ENCODE measurements around the gene GATAD2A. TPM values are rescaled to one million over a fixed set of nuclear protein-coding genes. Genes with fewer than 3 reads are reported as not detected.
A peak's percentile ranks its signal among the peaks of the same experiment; 100 is the strongest.
"Not testable (repeated sequence)": the region's sequence is repeated elsewhere in the genome, so short reads cannot be mapped to it uniquely, and the experiment has no call there.

GATAD2A gene
- total RNA-seq, 1 experiment from 2014 or later, result 80.3 TPM

DNA sequence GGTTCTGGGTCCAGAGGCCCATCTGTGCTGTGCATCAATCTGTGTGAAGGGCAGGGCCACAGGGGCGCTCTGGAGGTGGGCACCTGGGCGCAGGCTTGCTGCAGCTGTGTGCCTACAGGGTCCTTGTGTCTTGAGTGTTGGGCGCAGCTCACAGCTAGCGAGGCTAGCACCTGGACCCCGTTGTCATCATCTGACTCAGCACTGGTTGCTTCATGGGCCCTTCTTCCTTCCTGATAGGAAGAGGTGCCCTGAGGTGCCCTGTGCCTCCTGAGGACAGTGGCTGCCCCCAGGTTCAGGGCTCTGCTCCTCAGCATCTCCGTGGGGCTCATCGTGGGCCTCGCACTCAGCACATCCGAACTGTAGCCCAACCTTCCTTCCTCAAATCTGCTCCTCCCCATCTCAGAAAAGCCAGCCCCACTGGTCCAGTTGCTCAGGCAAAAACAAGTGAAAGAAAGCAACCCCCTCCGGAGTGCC lies 54.8 kb downstream of the GATAD2A start:
- DNase-seq (ENCODE audit: low spot score), result no peak
- in situ Hi-C loops (cut with HindIII; ENCODE audit: low sequenced_read_pairs), result no loop called here

DNA sequence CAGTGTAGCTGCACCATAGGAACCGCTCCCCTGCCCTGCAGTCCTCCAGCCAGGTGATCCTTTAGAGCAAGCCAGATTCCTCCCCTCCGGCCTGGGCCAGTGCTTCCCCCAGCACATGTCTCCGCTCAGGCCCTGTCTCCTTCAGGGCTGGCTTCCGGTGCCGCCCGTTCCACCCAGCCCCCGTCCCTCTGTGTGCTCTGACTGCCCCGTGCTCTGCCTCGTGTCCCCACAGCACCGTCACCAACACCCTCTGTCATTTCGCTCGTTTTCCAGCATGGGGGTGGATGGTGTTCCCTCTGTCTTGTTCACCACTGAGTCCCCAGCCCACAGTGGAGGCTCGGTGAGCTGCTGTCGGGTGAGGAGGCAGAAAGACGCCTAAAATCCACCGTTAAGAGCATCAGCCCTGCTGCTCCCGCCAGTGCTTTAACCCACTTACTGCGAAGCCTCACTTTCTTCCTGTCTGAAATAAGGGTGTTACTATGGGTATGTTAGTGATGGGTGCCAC lies 55.3 kb downstream of the GATAD2A start:
- peak; percentile 49 for DNase-seq (ENCODE audit: low spot score)

DNA sequence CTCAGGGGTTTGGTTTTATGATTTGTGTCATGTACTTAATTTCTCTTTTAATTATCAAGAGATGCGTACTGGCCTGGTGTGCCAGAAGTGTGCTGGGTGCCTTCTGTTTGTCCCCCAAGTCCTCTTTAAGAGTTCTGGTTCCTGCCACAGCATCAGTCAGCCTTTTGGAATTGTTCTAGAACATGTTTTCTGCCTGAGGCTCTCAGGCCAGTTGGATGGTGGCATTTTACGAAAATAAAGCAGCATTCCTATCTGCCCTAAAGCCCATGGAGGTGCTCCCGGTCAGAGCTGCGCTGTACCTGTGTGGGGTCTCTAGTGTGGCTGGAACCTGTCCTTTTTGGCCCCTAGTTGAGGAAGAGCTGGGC lies 55.8 kb downstream of the GATAD2A start:
- peak; percentile 14 for DNase-seq (ENCODE audit: low spot score)
- in situ Hi-C loops (cut with HindIII; ENCODE audit: low sequenced_read_pairs), result no loop called here

More for the DNA sequence above, 55.3 kb downstream of the GATAD2A start:
- in situ Hi-C loops (cut with HindIII; ENCODE audit: low sequenced_read_pairs), result no loop called here

DNA sequence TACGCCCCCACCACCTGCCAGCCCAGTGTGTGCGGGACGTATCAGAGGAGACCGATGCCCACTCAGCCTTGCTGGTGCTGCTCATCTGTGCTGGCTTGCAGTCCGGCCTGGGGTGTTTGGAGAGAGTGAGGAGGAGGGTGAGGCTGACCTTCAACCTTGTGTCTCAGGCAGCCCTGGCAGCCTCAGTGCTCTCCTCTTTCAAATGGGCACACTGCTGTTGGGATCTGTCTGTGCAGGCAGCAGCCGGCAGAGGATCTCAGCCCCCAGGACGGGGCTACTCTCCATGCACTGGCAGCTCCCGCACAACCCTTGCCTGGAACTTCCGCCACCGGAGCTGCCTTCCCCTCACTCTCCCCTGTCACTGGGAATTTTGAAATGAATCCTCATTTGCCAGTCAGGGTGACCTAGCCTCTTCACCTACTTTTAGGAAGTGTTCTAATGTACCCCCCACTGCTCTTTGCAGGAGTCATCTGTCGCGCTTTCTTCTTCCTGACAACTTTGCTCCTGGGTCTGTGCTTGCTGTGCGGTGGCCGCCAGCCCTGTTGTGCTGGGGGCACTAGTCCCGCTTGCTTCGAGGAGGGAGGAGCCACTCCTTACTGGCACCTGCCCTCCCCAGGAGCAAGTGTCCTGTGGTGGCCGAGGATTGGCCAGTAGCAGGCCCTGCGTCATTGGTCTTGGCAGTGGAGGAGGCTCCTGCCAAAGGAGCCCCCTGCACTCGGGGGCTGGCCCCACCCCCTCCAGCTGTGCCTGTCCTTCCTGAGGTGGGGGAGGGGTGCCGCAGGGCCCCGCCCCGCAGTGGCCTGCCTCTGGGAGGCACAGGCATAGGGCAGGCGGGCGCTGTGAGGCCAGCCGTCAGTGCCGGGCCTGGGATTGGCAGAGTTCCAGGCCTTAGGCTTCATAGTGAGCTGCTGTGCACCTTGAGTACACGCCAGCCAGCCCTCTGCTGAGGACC lies 56.5 kb downstream of the GATAD2A start:
- DNase-seq (ENCODE audit: low spot score), result peak; percentile 88
- in situ Hi-C loops (cut with HindIII; ENCODE audit: low sequenced_read_pairs), result no loop called here

DNA sequence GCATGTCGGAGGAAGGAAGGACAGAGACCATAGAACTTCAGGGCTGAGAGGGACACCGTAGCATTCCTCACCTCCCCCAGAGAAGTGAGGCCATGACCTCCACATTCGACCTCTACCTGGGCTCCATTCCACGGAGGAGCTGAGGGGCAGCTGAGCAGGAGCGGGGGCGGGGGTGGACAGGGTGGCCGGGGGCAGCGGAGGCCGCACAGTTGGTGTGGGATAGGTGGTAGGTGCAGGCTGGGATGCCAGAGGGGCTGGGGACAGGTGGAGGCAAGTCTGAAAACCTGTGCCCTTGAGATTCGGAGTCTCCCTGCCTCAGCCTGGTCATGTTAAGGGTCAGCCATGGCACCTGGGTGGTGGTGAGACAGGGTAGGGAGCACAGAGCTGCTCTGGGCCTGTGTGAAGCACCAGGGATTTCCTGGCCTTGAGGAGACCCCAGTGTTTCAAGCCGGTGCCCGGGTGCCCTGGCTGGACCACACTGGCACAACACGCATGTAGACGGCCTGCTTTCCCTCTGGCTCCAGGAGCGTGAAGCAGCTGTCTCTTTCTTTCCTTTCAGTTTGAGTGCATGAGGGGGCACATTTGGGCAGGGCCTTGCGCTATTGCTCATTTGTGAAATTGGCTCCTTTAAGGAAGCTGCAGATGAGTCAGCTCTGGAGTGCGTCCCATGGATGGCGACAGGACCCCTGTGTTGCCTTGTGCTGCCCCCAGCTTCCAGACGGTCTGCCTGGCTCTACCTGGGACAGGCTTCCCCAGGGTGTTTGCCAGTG lies 58.1 kb downstream of the GATAD2A start:
- no peak for DNase-seq (ENCODE audit: low spot score)
- in situ Hi-C loops (cut with HindIII; ENCODE audit: low sequenced_read_pairs), result no loop called here

DNA sequence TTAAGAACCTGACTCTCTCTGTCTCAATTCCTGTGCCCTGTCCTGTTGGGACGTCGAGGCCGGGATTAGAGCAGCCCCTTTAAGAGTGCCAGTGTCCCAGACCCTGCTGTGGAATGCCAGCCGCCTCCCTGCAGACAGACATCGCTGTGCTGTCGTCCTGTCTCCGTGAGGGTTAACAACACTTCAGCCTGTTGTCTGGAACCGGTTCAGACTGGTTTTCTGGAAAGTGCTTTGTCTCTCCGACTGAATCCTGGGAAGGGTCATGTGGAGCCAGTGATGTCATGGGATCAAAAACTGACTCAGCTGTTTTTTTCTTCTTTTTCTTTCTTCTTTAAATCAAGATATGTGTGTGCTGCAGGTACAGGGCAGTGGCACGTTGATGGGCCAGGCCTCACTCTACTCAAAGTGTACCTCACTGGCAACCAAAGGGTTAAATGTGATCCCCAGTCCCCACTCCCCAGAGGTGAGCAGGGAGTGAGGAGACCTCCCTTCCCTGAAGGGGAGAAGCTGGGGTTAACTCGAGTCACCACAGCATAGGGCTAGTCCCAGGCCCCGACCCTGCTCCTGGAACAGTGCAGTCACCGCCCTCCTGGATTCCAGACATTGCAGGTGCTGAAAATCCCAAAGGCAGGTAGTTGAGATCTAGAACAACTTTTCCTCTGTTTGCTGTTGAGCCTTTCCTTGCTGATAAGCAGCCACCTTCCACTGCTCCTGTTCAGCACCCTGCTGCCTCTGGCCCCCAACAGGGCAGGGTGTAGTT lies 59.0 kb downstream of the GATAD2A start:
- DNase-seq (ENCODE audit: low spot score), result no peak
- in situ Hi-C loops (cut with HindIII; ENCODE audit: low sequenced_read_pairs), result no loop called here

DNA sequence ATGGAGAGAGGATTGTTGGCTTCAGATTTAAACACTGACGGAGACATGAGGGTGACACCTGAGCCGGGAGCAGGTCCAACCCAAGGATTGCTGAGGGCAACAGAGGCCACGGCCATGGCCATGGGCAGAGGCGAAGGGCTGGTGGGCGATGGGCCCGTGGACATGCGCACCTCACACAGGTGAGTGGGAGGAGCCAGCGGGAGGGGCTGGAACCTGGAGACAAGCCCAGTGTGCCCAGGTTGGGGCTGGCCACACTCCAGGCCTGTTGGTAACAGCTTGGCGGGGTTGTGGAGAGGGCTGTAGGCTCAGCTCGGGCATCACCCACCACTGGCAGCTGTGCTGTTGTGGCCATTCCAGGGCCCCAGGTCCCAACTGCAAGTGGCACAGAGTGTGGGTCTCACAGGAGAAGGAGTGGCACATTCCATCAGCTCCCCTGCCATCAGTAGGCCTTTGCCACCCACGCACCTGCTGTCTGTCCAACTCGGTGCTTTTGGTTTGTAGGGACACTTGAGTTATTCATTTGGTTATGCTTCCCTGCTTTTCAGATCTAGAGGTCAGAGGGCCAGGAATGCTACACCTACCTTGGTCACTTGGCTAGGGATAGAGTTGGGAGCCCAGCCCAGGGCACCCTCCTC lies 60.1 kb downstream of the GATAD2A start:
- no peak for DNase-seq (ENCODE audit: low spot score)

DNA sequence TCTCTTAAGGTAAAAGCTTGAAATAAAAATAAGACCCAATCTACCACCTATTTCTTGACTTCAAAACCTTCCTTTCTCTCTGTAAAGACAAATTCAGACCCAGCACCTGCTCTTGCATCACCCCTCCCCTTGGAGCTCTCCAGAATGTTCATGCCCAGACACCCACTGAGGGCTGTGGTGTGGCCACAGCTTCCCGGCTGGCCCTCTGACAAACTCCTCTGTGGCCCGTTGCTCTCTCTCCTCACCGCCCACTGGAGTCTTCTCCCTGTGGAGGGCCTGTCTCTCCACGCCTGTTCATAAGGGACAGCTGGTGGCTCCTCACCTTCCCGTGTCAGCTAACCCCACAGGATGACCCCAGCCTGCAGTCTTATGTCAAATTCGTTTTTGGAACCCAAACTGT lies 60.7 kb downstream of the GATAD2A start:
- in situ Hi-C loops (cut with HindIII; ENCODE audit: low sequenced_read_pairs), result no loop called here
- DNase-seq (ENCODE audit: low spot score), result no peak

More for the DNA sequence above, 60.1 kb downstream of the GATAD2A start:
- in situ Hi-C loops (cut with HindIII; ENCODE audit: low sequenced_read_pairs), result no loop called here

DNA sequence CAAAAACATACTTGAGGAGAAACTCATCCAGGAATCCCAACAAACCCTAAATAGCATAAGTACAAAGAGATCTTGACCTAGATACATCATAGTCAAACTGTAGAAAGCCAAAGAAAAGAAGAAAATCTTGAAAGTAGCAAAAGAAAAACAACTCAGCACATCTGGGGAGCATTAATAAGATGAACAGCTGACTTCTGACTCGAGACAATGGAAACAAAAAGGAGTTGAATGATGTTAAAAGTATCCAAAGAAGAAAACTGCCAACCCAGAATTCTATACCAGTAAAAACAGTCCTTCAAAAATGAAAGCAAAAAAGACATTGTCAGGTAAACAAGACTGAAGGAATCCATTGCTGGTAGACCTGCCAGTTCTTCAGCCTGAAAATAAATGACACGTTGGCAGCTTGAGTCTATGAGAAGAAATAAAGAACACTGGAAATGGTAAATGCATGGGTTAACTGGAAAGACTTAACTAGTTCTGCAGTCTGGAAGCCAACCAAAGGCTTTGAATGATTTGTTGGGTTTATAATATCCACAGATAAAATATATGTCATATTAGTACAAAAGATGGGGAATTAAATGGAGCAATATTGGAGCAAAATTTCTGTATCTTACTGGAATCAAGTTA lies 63.1 kb downstream of the GATAD2A start:
- in situ Hi-C loops (cut with HindIII; ENCODE audit: low sequenced_read_pairs), result no loop called here
- no peak for DNase-seq (ENCODE audit: low spot score)

DNA sequence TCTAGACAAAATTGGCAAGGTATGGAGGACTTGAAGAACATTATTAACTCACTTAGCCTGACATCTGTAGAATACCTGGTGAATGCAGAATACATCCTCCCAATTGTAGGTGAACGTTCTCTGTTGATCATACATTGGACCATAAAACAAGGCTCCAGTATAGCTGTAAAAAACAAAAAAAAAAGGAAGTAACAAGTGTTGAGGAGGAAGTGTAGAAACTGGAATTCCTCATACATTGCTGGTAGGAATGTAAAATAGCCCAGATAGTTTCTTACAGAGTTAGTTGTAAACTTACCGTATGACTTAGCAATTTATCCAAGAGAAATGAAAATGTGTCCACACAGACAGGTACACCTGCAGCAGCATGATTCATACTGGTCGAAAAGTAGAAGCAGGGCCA lies 65.1 kb downstream of the GATAD2A start:
- no peak for DNase-seq (ENCODE audit: low spot score)
- in situ Hi-C loops (cut with HindIII; ENCODE audit: low sequenced_read_pairs), result no loop called here

DNA sequence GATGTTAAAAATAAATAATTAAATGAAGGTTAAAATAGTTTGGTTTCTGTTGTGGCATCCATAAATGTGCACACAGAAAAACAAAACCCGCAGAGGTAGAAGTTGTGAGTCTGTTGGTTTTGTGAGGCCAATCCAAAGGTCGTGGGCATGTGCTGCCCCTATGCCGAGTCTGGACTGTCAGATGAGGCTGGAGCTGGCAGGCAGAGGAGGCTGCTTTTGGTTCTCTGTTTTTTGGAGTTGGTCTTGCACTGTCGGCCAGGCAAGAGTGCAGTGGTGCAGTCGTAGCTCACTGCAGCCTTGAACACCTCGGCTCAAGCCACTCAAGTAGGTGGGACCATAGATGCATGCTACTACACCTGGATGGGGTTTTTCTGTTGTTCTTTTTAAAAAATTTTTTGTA lies 66.2 kb downstream of the GATAD2A start:
- no peak for DNase-seq (ENCODE audit: low spot score)

DNA sequence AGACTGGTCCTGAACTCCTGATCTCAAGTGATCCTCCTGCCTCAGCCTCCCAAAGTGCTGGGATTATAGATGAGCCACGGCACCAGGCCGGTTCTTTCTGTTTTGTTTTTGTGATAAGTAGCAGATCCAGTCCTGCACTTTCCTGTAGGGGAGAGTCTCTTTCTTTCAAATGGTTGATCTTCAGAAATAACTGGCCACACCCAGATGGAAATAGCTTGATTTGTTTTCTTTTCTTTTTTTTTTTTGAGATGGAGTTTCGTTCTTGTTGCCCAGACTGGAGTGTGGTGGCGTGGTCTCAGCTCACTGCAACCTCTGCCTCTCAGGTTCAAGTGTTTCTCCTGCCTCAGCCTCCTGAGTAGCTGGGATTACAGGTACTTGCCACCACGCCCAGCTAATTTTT lies 66.6 kb downstream of the GATAD2A start:
- in situ Hi-C loops (cut with HindIII; ENCODE audit: low sequenced_read_pairs), result not testable (repeated sequence)

More for the DNA sequence above, 66.2 kb downstream of the GATAD2A start:
- in situ Hi-C loops (cut with HindIII; ENCODE audit: low sequenced_read_pairs), result no loop called here

DNA sequence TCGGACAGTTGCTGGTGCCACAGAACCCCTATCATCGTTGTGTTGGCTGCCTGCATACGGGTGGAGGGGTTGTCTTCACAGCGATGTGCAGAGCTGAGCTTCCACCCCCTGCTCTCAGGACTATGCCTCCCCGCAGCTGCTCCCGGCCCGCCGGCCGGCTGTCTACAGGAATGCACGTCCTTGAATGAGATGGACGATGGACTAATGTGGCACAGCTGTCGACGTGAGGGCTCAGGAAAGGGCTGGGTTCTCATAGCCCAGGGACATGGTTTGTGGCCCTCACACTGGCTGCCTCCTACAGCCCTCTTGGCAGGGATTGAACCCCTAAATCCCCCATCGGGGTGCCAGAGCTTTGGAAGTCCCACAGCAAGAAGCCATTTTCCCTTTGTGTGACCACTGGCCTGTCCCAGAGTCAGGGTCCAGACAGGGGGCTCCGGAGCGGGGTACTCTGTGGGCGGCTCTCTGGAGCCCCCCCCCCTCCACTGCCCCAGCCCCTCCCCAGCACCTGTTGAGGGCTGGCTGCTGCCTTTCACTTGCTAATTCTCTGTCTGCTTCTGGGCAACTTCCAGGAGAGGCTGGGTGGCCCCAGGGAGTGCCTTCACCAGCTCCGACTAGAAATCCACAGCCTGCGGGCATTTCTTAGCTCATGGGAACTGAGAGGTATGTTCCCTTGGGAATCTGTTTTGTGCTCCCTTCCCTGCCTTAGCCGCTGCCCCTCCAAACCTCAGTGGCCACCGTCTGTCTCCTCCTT lies 69.7 kb downstream of the GATAD2A start:
- DNase-seq (ENCODE audit: low spot score), result no peak
- in situ Hi-C loops (cut with HindIII; ENCODE audit: low sequenced_read_pairs), result no loop called here

More for the DNA sequence above, 66.6 kb downstream of the GATAD2A start:
- not testable (repeated sequence) for DNase-seq (ENCODE audit: low spot score)

DNA sequence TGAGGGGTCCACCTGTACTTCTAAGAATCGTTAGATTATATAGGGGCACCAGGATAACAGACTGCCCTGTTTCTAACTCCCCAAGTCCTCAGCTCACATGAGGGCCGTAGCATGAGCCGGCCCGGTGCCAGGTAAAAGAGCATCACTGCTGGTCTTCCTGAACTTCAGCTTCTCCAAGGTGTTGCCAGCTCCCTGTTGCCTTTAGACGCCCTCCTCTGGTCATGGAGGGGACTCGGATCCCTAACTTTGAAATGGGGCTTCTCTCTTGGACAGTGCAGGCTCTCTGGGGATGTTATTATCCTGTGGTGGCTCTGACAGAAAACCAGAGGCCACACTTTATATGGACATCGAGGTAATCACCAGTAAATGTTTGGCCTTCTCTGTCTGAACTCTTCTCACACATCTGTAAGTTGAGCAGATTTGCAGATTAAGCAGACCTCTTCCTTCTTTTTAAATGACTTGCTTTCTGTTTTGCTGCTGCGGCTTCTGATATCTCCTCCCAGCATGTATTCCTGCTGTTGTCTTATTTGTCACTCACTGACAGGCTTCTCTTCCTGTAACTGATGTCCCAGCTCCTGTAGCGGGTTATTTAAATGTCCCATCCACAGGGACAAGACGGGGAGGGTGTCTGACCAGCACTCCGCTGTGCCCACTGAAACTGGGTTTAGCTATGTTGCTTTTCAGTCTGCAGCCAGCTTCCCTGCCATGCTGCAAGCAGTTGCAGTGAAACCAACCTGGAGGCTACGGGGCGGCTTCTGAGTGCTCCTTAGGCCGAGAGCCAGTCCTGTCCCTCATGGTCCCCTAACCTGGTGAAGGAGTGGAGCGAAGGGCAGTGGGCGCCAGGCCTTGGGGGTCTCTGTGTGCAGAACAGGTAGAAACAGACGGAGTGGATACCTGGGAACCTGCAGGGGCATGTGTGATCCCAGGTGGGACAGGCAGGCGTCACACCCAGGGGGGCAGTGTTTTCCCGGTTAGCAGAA lies 70.7 kb downstream of the GATAD2A start:
- in situ Hi-C loops (cut with HindIII; ENCODE audit: low sequenced_read_pairs), result no loop called here
- peak; percentile 73 for DNase-seq (ENCODE audit: low spot score)

DNA sequence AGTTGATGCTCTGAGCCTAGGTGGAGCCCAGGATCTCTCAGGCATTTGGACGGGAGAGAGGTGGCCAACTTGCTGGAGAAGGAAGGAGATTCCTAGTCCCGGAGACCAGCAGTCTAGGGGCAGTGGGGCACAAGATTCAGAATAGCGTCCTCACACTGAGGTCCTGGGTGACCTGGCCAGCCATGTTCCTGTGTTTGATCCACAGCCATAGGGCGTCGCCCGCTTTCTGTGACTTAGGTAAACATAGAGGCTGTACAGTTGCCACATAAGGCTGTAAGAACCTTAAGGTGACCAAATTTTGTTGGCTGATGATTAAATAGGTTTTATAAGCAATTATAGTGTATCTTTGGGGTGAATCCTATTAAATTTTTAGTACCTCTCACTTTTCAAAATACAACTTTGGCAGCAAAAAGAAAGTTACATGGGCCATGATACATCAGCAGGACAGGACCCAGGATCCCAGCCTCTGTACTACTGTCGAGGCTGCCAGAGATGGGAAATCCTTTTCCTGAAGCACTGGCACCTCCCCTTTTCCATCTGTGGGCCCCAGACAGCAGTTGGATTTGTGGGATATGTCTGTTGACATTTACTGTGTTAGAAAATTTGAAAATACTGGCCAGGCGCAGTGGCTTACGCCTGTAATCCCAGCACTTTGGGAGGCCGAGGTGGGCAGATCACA lies 72.4 kb downstream of the GATAD2A start:
- no peak for DNase-seq (ENCODE audit: low spot score)
- in situ Hi-C loops (cut with HindIII; ENCODE audit: low sequenced_read_pairs), result no loop called here

DNA sequence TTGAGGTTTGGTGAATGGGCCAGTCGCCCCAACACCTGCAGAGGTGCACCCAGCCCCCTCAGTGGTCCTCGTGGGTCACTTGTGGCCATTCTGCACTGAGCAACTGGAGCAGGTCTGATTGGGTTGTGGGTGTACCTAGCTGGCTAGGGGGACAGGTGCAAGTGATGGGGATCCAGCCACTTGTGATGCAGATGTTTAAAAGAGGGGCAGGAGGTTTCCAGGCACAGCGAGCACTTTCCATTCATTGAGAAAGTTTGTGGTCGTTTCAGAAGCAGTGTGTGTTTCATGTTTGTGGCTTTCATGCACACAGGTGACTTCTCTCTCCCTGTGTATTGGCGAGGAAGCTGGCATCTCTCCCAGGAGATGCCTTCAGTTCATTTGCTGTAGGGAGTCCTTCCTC lies 75.2 kb downstream of the GATAD2A start:
- no peak for DNase-seq (ENCODE audit: low spot score)
- in situ Hi-C loops (cut with HindIII; ENCODE audit: low sequenced_read_pairs), result no loop called here

Data from G401 (cell line).